GM12892 (cell line): ENCODE measurements around the gene LDB3.

Source experiments
- POLR2A ChIP-seq: IDR thresholded peaks from 2 replicates; pipeline ENCODE4 v1.6.1; 2011; ENCODE audit warnings: low read depth, low read length, control low read depth
- POLR2AphosphoS5 ChIP-seq: IDR thresholded peaks from 2 replicates; pipeline ENCODE4 v1.6.1; 2011; ENCODE audit warnings: low read depth, low read length, control low read depth
- TAF1 ChIP-seq: IDR thresholded peaks from 2 replicates; pipeline ENCODE4 v1.6.1; 2011; ENCODE audit warnings: low read depth, mild to moderate bottlenecking, control low read depth, low read length, borderline replicate concordance

- TF ChIP-seq TAF1, result no peak
- TF ChIP-seq POLR2A, result no peak
- no peak for TF ChIP-seq POLR2AphosphoS5
These were observed 58.3 kb downstream of the LDB3 start for GRCh38 chr10:86726677-86726999.
